SK-N-SH (cell line): ENCODE data around the gene SLC39A9. TPM values are rescaled to one million over a fixed set of nuclear protein-coding genes. Genes with fewer than 3 reads are reported as not detected.

Experiments
- CTCF ChIA-PET: fragments of 300-600, 350-600 bp; formaldehyde crosslinking; extraction: SDS; loops from one replicate; lab custom pipeline; 2021; lab: Yijun Ruan, JAX
- POLR2A ChIA-PET: fragments of 350-600 bp; sonication (Branson Sonifier 250); formaldehyde crosslinking; extraction: SDS; loops from one replicate; lab custom pipeline; 2020; ENCODE audit warnings: antibody characterized with exemption, inconsistent platforms; lab: Yijun Ruan, JAX
- DNase-seq: peaks from one replicate; pipeline ENCODE4 v3.0.0; 2012
- H2AFZ ChIP-seq: fragments of 200-600 bp; sonication (generic); 2 replicates; pipeline ENCODE4 v1.8.1; 2016; ENCODE audit warnings: antibody characterized with exemption, mild to moderate bottlenecking, low read depth
- H3F3A ChIP-seq: fragments of 200-600 bp; sonication (generic); replicated peaks from 2 replicates; pipeline ENCODE3; 2016; ENCODE audit warnings: antibody characterized with exemption, mild to moderate bottlenecking; ENCODE audit not compliant: insufficient read depth
- H3K27ac ChIP-seq, 2 experiments: fragments of 200-500 bp in 1 of 2; fragments of 200-600 bp in 1 of 2; sonication (Bioruptor generic) in 1 of 2; sonication (generic), shearing (Covaris generic) in 1 of 2; 2 replicates each; pipeline versions ENCODE4 v1.5.1 to v1.6.1; 2014 to 2016; ENCODE audit warnings: low read depth in 2 of 2, inconsistent platforms in 1 of 2, low read length in 1 of 2, mild to moderate bottlenecking in 1 of 2, mixed read lengths in 1 of 2
- H3K27me3 ChIP-seq: fragments of 200-600 bp; sonication (generic), shearing (Covaris generic); 2 replicates; pipeline ENCODE4 v1.6.1; 2016; ENCODE audit warnings: mixed run types; ENCODE audit not compliant: insufficient read depth
- H3K36me3 ChIP-seq, 2 experiments: fragments of 200-500 bp in 1 of 2; fragments of 200-600 bp in 1 of 2; sonication (Bioruptor generic) in 1 of 2; sonication (generic) in 1 of 2; replicated peaks in 1 of 2; 2 replicates each; pipeline versions ENCODE3 to v1.5.1; 2014 to 2016; ENCODE audit warnings: low read length in 1 of 2, mild to moderate bottlenecking in 1 of 2; ENCODE audit not compliant: insufficient read depth in 2 of 2, control insufficient read depth in 1 of 2
- H3K4me1 ChIP-seq, 2 experiments: fragments of 200-500 bp in 1 of 2; fragments of 200-600 bp in 1 of 2; sonication (Bioruptor generic) in 1 of 2; sonication (generic), shearing (Covaris generic) in 1 of 2; 2 replicates each; pipeline versions ENCODE4 v1.5.1 to v1.6.1; 2014 to 2016; ENCODE audit warnings: low read depth in 1 of 2, low read length in 1 of 2, mixed run types in 1 of 2; ENCODE audit not compliant: insufficient read depth in 2 of 2, control insufficient read depth in 1 of 2
- H3K4me2 ChIP-seq: fragments of 200-600 bp; sonication (generic), shearing (Covaris generic); 2 replicates; pipeline ENCODE4 v1.6.1; 2017; ENCODE audit warnings: mixed run types
- H3K4me3 ChIP-seq, 2 experiments: fragments of 200-500 bp in 1 of 2; fragments of 200-600 bp in 1 of 2; sonication (Bioruptor generic) in 1 of 2; sonication (generic), shearing (Covaris generic) in 1 of 2; 2 replicates each; pipeline versions ENCODE4 v1.5.1 to v1.8.1; 2014 to 2016; ENCODE audit warnings: low read depth in 2 of 2, inconsistent platforms in 1 of 2, low read length in 1 of 2, mild to moderate bottlenecking in 1 of 2, mixed read lengths in 1 of 2, moderate library complexity in 1 of 2
- H3K79me2 ChIP-seq: fragments of 200-600 bp; sonication (generic); 2 replicates; pipeline ENCODE4 v1.8.1; 2017; ENCODE audit warnings: mild to moderate bottlenecking; ENCODE audit not compliant: insufficient read depth
- H3K9ac ChIP-seq: fragments of 200-600 bp; sonication (generic); 2 replicates; pipeline ENCODE4 v1.6.1; 2017; ENCODE audit warnings: mixed run types
- H3K9me2 ChIP-seq: fragments of 200-600 bp; sonication (generic); 2 replicates; pipeline ENCODE4 v1.6.1; 2017; ENCODE audit warnings: mixed run types
- H3K9me3 ChIP-seq: fragments of 200-600 bp; sonication (generic); 2 replicates; pipeline ENCODE4 v1.6.1; 2017; ENCODE audit warnings: mixed run types, mild to moderate bottlenecking, moderate library complexity
- H4K20me1 ChIP-seq: fragments of 200-600 bp; sonication (generic); 2 replicates; pipeline ENCODE4 v1.6.1; 2017; ENCODE audit warnings: mild to moderate bottlenecking, mixed run types; ENCODE audit not compliant: insufficient read depth
- EP300 ChIP-seq, 2 experiments: IDR thresholded peaks; 2 replicates each; pipeline versions ENCODE4 v1.4.0 to v1.6.1; 2012; ENCODE audit warnings: borderline replicate concordance in 1 of 2, low read depth in 1 of 2, low read length in 1 of 2
- EZH2phosphoT487 ChIP-seq: fragments of 200-600 bp; sonication (generic); IDR thresholded peaks from 2 replicates; pipeline ENCODE4 v1.6.1; 2017; ENCODE audit warnings: low read depth, mixed run types, mild to moderate bottlenecking, antibody characterized with exemption, moderate library complexity, borderline replicate concordance
- FOSL2 ChIP-seq: IDR thresholded peaks from 2 replicates; pipeline ENCODE4 v1.4.0; 2012; ENCODE audit warnings: low read depth, mild to moderate bottlenecking, moderate library complexity, borderline replicate concordance
- GABPA ChIP-seq: IDR thresholded peaks from 2 replicates; pipeline ENCODE4 v1.4.0; 2012; ENCODE audit warnings: low read depth, mild to moderate bottlenecking
- PBX3 ChIP-seq: IDR thresholded peaks from 2 replicates; pipeline ENCODE4; 2012
- POLR2AphosphoS5 ChIP-seq: IDR thresholded peaks from 2 replicates; pipeline ENCODE4 v1.6.1; 2012; ENCODE audit warnings: low read depth, low read length
- RAD21 ChIP-seq: IDR thresholded peaks from 2 replicates; pipeline ENCODE4 v1.6.1; 2012; ENCODE audit warnings: mild to moderate bottlenecking, low read length
- TCF12 ChIP-seq: IDR thresholded peaks from 2 replicates; pipeline ENCODE4 v1.4.0; 2012
- WGBS: methylation state at CpG from one replicate; pipeline ENCODE4 v1.1.6; 2017; ENCODE audit warnings: low lambda C conversion rate; 5-methylcytosine and 5-hydroxymethylcytosine counted together
- polyA plus RNA-seq, 3 experiments: library from polyadenylated mRNA; depleted of rRNA; stranded (reverse); fragments of >200 nt; gene quantifications; 2 replicates each; pipeline ENCODE4 v1.2.3, GENCODE V29; 2012
- TF ChIP-seq, protein P1 (sequence below): IDR thresholded peaks from 2 replicates; pipeline ENCODE4 v1.4.0; 2012; ENCODE audit warnings: low read depth, borderline replicate concordance

SLC39A9 gene
- polyA plus RNA-seq, 1 of the 3 experiments (the other 2 are of a cell fraction): 39.8 TPM

DNA sequence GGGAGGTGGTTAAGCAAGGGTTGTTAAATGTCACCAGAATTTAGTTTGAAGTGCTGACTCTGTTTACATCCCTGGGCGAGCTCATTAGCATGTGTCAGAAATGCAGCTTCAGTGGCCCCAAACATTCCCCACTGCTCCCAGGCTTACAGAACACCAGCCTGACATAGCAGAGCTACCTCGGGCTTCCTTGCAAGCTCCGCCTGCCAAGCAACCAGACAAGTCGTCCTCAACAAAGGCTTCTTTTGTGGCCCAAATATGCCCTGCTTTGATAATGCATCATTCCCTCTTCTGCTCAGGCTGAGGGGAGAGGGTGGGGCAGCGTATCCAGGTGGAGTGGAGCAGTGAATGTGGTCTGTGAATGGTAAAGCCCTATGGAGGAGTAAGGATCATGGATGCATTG, 28.4 kb upstream of the SLC39A9 start:
- H3K4me1 ChIP-seq: no peaks in the 10 kb centered on the region
- ChIA-PET CTCF (interaction anchor here (2.9 to 9.0 kb wide), 2 partner anchors 110 to 129 kb away, joined by 22 to 92 read pairs; partner anchors contain the start of gene GALNT16), POLR2A (interaction anchor here (0.6 kb wide), 1 partner anchor 17 kb away, joined by 3 read pairs; no protein-coding TSS in a partner anchor)
- H3F3A ChIP-seq: peaks cover 6% of the 10 kb centered on the region
- no peaks in the 10 kb centered on the region for H3K9me2 ChIP-seq
- H3K36me3 ChIP-seq: peaks cover 2 to 7% of the 10 kb centered on the region in 2 experiments
- 88% methylated on average over 5 of the region's 5 CpGs for WGBS
- no peaks in the 10 kb centered on the region for H3K27me3 ChIP-seq
- no peak for DNase-seq
- H3K79me2 ChIP-seq: no peaks in the 10 kb centered on the region
- no peak overlapping the region for H3K4me3 ChIP-seq
- TF ChIP-seq EZH2phosphoT487: no peak
- TF ChIP-seq POLR2AphosphoS5: no peak
- TF ChIP-seq RAD21: no peak
- no peak for TF ChIP-seq GABPA
- TF ChIP-seq TCF12: no peak
- no peak for TF ChIP-seq FOSL2
- no peaks in the 10 kb centered on the region for H4K20me1 ChIP-seq
- H3K4me2 ChIP-seq: no peak overlapping the region
- H3K27ac ChIP-seq: no peak overlapping the region
- no peak overlapping the region for H3K9ac ChIP-seq
- H2AFZ ChIP-seq: no peak overlapping the region
- H3K9me3 ChIP-seq: no peaks in the 10 kb centered on the region

- no peaks in the 10 kb centered on the region for H4K20me1 ChIP-seq
- no peaks in the 10 kb centered on the region for H3K4me1 ChIP-seq
- peaks cover 6% of the 10 kb centered on the region for H3F3A ChIP-seq
- no peaks in the 10 kb centered on the region for H3K79me2 ChIP-seq
- WGBS: 96% methylated on average over 3 of the region's 3 CpGs
- no peaks in the 10 kb centered on the region for H3K9me2 ChIP-seq
- TF ChIP-seq EP300 (IDR thresholded peaks at IDR 0.05; ENCODE audit: borderline replicate concordance in 1 of 2, low read depth in 1 of 2, low read length in 1 of 2) (no peak), PBX3 (no peak), RAD21 (no peak), FOSL2 (no peak)
- TF ChIP-seq, protein P1, sequence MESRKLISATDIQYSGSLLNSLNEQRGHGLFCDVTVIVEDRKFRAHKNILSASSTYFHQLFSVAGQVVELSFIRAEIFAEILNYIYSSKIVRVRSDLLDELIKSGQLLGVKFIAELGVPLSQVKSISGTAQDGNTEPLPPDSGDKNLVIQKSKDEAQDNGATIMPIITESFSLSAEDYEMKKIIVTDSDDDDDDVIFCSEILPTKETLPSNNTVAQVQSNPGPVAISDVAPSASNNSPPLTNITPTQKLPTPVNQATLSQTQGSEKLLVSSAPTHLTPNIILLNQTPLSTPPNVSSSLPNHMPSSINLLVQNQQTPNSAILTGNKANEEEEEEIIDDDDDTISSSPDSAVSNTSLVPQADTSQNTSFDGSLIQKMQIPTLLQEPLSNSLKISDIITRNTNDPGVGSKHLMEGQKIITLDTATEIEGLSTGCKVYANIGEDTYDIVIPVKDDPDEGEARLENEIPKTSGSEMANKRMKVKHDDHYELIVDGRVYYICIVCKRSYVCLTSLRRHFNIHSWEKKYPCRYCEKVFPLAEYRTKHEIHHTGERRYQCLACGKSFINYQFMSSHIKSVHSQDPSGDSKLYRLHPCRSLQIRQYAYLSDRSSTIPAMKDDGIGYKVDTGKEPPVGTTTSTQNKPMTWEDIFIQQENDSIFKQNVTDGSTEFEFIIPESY: no peak
- H3K36me3 ChIP-seq: peaks cover 20 to 23% of the 10 kb centered on the region in 2 experiments
- ChIA-PET CTCF (interaction anchor here (0.7 kb wide), 1 partner anchor 82 kb away, joined by 3 read pairs; no protein-coding TSS in a partner anchor), POLR2A (no interaction called here)
- H3K4me2 ChIP-seq: no peak overlapping the region
- no peak overlapping the region for H3K9ac ChIP-seq
- H3K27me3 ChIP-seq: no peaks in the 10 kb centered on the region
- H3K4me3 ChIP-seq: no peak overlapping the region
- H3K27ac ChIP-seq: no peak overlapping the region
- H3K9me3 ChIP-seq: no peaks in the 10 kb centered on the region
- no peak for DNase-seq
- no peak overlapping the region for H2AFZ ChIP-seq
Measured at GRCh38 chr14:69372146-69372545, 26.3 kb upstream of the SLC39A9 start.
